ENCODE results near the gene LTA. TPM values are rescaled to one million over a fixed set of nuclear protein-coding genes. Genes with fewer than 3 reads are reported as not detected.

Gene LTA

GRCh38 chr6:31621991-31622390 lies 49.9 kb downstream of the LTA start:
- Histone ChIP-seq H3K4me3 (ENCODE audit: low read length) (peak overlapping the region; percentile 100), H3K4me2 (ENCODE audit: low read length) (peak overlapping the region; percentile 95), H3K9me3 (replicated peaks; ENCODE audit: low read length) (no peaks in the 10 kb centered on the region), H3K36me3 (ENCODE audit: insufficient read depth, low read length) (peaks cover 51% of the 10 kb centered on the region), H3K9ac (ENCODE audit: low read depth, low read length) (peak overlapping the region; percentile 100), H3K27me3 (ENCODE audit: control insufficient read depth, insufficient read depth, low read length) (no peaks in the 10 kb centered on the region), H3K4me1 (ENCODE audit: control insufficient read depth, insufficient read depth, low read length) (peaks cover 15% of the 10 kb centered on the region)

DNA sequence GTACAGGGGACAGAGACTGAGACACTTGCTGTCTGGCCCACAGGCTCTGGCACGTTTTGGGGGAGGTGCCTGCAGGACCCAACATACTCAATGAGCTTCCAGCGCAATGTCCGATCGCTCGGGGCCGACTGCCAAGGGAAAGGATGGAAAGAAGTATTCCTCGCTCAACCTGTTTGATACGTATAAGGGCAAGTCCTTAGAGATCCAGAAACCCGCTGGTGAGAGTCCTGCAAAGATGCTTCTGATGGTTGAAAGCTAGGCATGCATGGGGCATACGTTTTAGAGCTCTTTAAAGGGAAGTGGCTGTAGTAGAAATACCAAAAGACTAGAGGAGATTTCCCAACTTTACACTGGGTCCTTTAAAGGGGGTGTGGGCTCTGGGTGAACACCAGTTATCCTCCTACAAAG lies 50.6 kb downstream of the LTA start:
- Histone ChIP-seq H3K4me3 (ENCODE audit: low read length) (peak overlapping the region; percentile 100), H3K4me1 (ENCODE audit: control insufficient read depth, insufficient read depth, low read length) (peaks cover 15% of the 10 kb centered on the region), H3K9me3 (replicated peaks; ENCODE audit: low read length) (no peaks in the 10 kb centered on the region), H3K27me3 (ENCODE audit: control insufficient read depth, insufficient read depth, low read length) (no peaks in the 10 kb centered on the region), H3K36me3 (ENCODE audit: insufficient read depth, low read length) (peaks cover 58% of the 10 kb centered on the region), H3K9ac (ENCODE audit: low read depth, low read length) (peak overlapping the region; percentile 100), H3K4me2 (ENCODE audit: low read length) (peak overlapping the region; percentile 95)

Small RNAs within 50 kb of the gene (small RNA-seq; reads per million reads assigned to genes)
- gene SNORA38 (486 reads per million, percentile 98 among the genes with 10 or more reads in this experiment), gene SNORD117 (586 reads per million, percentile 99 among the genes with 10 or more reads in this experiment), gene SNORD84 (not detected), gene UQCRHP1 (not detected)
